ENCODE results near the gene NPVF.
A peak's percentile ranks its signal among the peaks of the same experiment; 100 is the strongest.

The NPVF gene

GRCh38 chr7:25180946-25181345 is 47.3 kb downstream of the NPVF start:
- ATAC-seq (replicated peaks; ENCODE audit: extremely low read depth, poor library complexity, severe bottlenecking) (no peak), DNase-seq (ENCODE audit: low spot score in 2 of 2) (no peak)
- Mint-ChIP-seq H3K27me3 (peaks cover 16% of the 10 kb centered on the region), H3K4me1 (peaks cover 19% of the 10 kb centered on the region), H3K27ac (ENCODE audit: low read depth) (peak overlapping the region; percentile 81), H3K9me3 (no peaks in the 10 kb centered on the region), H3K4me3 (peak overlapping the region; percentile 82), H3K36me3 (ENCODE audit: insufficient read depth) (peaks cover 7% of the 10 kb centered on the region)

- no peaks in the 10 kb centered on the region for H3K9me3 Mint-ChIP-seq
Observed at GRCh38 chr7:25180592-25180923, 47.7 kb downstream of the NPVF start.

GRCh38 chr7:25179771-25180591 is 48.3 kb downstream of the NPVF start:
- Mint-ChIP-seq H3K9me3 (no peaks in the 10 kb centered on the region), H3K36me3 (ENCODE audit: insufficient read depth) (peaks cover 7% of the 10 kb centered on the region), H3K4me3 (peak overlapping the region; percentile 82), H3K27ac (ENCODE audit: low read depth) (peak overlapping the region; percentile 81), H3K27me3 (peaks cover 7% of the 10 kb centered on the region), H3K4me1 (peaks cover 19% of the 10 kb centered on the region)
- peak; percentile 91 for ATAC-seq (replicated peaks; ENCODE audit: extremely low read depth, poor library complexity, severe bottlenecking)
- peak; percentile 91 to 97 for DNase-seq (ENCODE audit: low spot score in 2 of 2)

More at GRCh38 chr7:25180592-25180923, 47.7 kb downstream of the NPVF start:
- ATAC-seq (replicated peaks; ENCODE audit: extremely low read depth, poor library complexity, severe bottlenecking) (peak; percentile 43), DNase-seq (ENCODE audit: low spot score in 2 of 2) (no peak)
- H3K4me3 Mint-ChIP-seq: peak overlapping the region; percentile 82
- peak overlapping the region; percentile 81 for H3K27ac Mint-ChIP-seq (ENCODE audit: low read depth)
- H3K4me1 Mint-ChIP-seq: peaks cover 19% of the 10 kb centered on the region
- peaks cover 7% of the 10 kb centered on the region for H3K36me3 Mint-ChIP-seq (ENCODE audit: insufficient read depth)
- H3K27me3 Mint-ChIP-seq: peaks cover 13% of the 10 kb centered on the region

GRCh38 chr7:25179325-25179724 is 49.0 kb downstream of the NPVF start:
- peak overlapping the region; percentile 81 for H3K27ac Mint-ChIP-seq (ENCODE audit: low read depth)

More at GRCh38 chr7:25179325-25179724, 49.0 kb downstream of the NPVF start:
- DNase-seq (ENCODE audit: low spot score in 2 of 2): no peak
- peak overlapping the region; percentile 82 for H3K4me3 Mint-ChIP-seq
- H3K36me3 Mint-ChIP-seq (ENCODE audit: insufficient read depth): peaks cover 7% of the 10 kb centered on the region
- ATAC-seq (replicated peaks; ENCODE audit: extremely low read depth, poor library complexity, severe bottlenecking): no peak
- peaks cover under 1% of the 10 kb centered on the region for H3K27me3 Mint-ChIP-seq
- H3K4me1 Mint-ChIP-seq: peaks cover 19% of the 10 kb centered on the region
- no peaks in the 10 kb centered on the region for H3K9me3 Mint-ChIP-seq

Data from central memory CD8-positive, alpha-beta T cell (primary cell).